ENCODE measurements around the gene KIF26B.

DNA sequence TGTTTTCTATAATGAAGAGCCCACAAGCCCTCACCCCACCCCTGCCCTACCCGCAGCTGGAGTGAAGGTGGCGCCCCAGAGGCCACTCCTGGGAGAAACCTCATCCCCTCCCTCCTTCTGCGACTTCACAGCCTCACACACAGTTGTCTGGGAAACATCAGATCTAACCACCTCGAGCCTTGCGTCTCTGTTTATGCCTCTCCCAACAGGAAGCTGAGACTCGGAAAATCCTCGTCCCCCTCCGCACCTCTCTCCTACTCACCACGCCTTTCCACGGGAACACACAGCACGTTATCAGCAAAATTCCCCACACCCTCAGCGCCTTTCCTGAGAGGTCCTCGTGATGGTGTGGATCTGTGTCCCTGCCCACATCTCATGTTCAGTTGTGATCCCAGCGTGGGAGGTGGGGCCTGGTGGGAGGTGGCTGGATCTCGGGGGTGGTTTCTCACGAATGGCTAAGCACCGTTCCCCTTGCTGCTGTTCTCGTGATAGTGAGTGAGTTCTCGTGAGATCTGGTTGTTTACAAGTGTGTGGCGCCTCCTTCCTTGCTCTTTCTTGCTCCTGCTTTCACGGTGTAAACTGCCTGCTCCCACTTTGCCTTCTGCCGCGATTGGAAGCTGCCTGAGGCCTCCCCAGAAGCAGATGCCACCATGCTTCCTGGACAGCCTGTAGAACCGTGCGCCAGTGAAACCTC, 190.6 kb downstream of the KIF26B start:
- TF ChIP-seq ESRRG (CRISPR knock-in tag; IDR thresholded peaks at IDR 0.05) = no peak
- TF ChIP-seq TCF4 (CRISPR knock-in tag; IDR thresholded peaks at IDR 0.05; ENCODE audit: borderline replicate concordance) = no peak
- TF ChIP-seq SNAI2 (CRISPR knock-in tag; IDR thresholded peaks at IDR 0.05) = no peak
- TF ChIP-seq ZNF565 (CRISPR knock-in tag; conservative IDR thresholded peaks at IDR 0.05; ENCODE audit: low read depth) = no peak
- TF ChIP-seq ZFP3 (CRISPR knock-in tag; IDR thresholded peaks at IDR 0.05) = no peak

All from SK-N-SH treated with all-trans-retinoic acid at 6 μM for 48 hours (cell line).